ENCODE data around the gene RASSF8. TPM values are rescaled to one million over a fixed set of nuclear protein-coding genes. Genes with fewer than 3 reads are reported as not detected.
A peak's percentile ranks its signal among the peaks of the same experiment; 100 is the strongest.

Gene RASSF8
- total RNA-seq, 4 donors from 2014 or later = 32.0 to 79.5 (median 50.8) TPM

DNA sequence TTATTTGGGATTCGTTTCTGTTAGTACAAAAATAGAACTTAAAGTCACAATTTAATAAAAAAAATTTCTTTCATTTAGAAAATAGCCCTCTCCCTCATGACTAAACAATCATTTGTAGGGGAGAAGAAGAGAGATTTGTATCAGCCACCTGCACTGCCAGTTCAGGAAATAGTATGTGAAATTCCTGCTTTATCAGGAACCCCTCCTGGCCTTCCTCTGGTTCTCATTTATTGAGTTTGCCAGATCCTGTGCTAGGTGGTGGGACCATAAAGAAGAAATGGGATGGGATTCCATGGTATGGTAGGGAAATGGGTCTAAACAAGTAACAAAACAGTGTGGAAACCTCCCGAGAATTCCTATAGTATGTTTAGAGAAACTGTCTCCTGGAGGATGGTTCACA is 30.0 kb downstream of the RASSF8 start:
- no peak for ATAC-seq (ENCODE audit: low FRiP score)
- no peak for TF ChIP-seq CTCF (IDR thresholded peaks at IDR 0.05)
- no peak for DNase-seq (ENCODE audit: low spot score)

DNA sequence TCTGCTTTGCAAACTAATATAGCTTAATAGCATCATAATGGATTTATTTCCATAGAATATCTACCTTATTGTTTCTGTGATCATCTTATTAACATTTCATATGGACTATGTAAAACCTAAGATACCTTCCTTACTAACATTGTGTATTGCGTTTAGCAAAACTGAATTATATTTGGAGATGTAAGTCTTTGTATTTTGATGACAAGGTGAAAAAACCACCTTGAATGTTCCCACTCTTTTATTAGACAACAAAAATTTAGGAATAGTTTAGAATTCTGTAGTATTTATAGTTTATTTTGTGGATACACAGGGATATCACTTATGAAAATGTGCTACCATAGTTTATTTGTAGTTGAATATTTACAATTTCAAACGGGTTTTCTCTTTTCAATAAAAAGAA is 32.0 kb downstream of the RASSF8 start:
- no peak for TF ChIP-seq CTCF (IDR thresholded peaks at IDR 0.05)
- ATAC-seq (ENCODE audit: low FRiP score) (no peak), DNase-seq (ENCODE audit: low spot score) (no peak)

GRCh38 chr12:25992026-25992782 is 33.7 kb downstream of the RASSF8 start:
- no peak for DNase-seq (ENCODE audit: low spot score)
- ATAC-seq (ENCODE audit: low FRiP score) = peak; percentile 62
- no peak for TF ChIP-seq CTCF (IDR thresholded peaks at IDR 0.05)

DNA sequence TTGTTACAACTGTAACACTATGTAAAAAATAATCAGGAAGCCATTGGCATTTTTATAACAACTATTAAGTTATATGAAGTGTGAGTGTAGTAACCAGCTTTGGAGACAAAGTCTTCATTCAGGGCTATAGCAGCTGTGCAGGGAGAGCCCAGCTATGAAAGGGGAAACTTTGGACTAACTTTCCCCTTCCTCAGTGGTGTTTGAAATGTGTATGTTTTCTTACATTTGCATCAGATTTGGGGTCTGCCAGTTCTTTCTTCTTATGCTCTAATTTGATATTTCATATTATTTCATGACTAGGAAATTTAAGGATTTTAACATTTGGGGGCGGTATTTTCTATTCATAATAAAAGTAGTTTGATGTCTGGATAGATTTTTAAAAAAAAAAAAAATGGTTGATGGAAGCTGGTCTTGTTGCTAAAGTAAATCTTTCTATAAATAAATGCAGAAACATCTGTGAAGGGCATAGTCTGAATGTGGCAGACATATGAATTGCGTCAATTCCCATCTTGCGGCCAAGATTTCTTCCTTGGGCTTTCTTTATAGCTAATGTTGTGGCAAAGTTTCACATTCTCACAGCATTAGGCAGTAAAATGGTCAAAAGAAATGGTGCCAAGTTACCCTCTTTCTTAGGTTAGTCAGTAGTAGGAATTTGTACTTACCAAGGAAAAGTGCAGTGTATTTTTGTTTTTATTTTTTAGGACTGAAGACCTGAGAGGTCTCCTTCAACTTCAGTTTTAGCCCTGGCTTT is 35.6 kb downstream of the RASSF8 start:
- TF ChIP-seq CTCF (IDR thresholded peaks at IDR 0.05) = no peak
- no peak for ATAC-seq (ENCODE audit: low FRiP score)

GRCh38 chr12:25994901-25995625 is 36.6 kb downstream of the RASSF8 start:
- DNase-seq (ENCODE audit: low spot score) = no peak
- ATAC-seq (ENCODE audit: low FRiP score) = no peak
- TF ChIP-seq CTCF (IDR thresholded peaks at IDR 0.05) = no peak

More for the DNA sequence above, 35.6 kb downstream of the RASSF8 start:
- no peak for DNase-seq (ENCODE audit: low spot score)

GRCh38 chr12:25995906-25996305 is 37.4 kb downstream of the RASSF8 start:
- ATAC-seq (ENCODE audit: low FRiP score) (no peak), DNase-seq (ENCODE audit: low spot score) (no peak)
- no peak for TF ChIP-seq CTCF (IDR thresholded peaks at IDR 0.05)

Data from omental fat pad (tissue), 4 donors.